HG03575 (cell line): ENCODE data around the gene MPIG6B.

Source experiments
- ATAC-seq: cut with Tn5 transposase; IDR thresholded peaks from one replicate; pipeline ENCODE4 v1.9.1; 2021; ENCODE audit not compliant: unreplicated experiment, insufficient number of reproducible peaks, low FRiP score; ENCODE audit errors: extremely low read depth

MPIG6B gene

DNA sequence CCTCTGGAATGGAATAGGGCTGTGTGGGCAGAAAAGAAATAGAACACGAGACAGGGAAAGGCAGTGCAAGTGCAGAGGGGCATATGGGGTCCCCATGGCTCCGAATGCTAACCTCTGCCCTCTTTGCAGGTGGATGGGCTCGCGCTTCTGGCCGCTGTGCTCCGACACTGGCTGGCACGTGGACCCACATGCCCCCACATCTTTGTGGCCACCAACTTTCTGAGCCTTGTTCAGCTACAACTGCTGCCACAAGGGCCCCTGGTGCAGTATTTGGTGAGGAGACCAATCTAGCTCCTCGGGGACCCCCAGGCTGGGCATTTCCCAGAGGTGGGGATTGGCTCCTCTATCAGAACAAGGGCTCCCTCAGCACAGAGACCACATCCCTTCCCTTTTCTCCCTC is 38.2 kb downstream of the MPIG6B start:
- no peak for ATAC-seq

- no peak for ATAC-seq
Observed at GRCh38 chr6:31762356-31762755, 39.2 kb downstream of the MPIG6B start, which contains the start of gene SAPCD1. TSS of gene SAPCD1 (plus strand) at chr6:31762656. CDS start at chr6:31763055, 399 bp downstream.

GRCh38 chr6:31762878-31763618 is 39.9 kb downstream of the MPIG6B start:
- no peak for ATAC-seq

GRCh38 chr6:31763619-31763940 is 40.4 kb downstream of the MPIG6B start:
- ATAC-seq: no peak

DNA sequence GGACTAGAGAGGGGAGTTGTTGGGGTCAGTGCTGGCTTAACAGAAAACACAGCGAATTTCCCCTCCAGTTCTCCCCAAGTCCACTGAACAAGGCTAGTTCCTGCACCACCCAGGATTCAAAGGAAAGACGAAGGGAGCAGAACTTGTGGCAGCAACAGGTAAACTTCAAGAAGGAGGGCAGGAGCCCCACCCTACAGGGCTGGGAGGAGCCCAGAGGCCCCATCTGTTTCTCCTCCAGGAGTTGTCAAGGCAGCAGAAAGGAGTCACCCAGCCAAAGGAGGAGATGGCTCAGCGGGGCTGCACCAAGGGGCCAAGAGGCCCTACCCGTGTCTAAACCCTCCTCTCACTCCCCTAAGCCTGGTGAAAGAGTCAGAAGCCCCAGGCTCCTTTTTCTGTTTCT is 41.0 kb downstream of the MPIG6B start:
- ATAC-seq: no peak

DNA sequence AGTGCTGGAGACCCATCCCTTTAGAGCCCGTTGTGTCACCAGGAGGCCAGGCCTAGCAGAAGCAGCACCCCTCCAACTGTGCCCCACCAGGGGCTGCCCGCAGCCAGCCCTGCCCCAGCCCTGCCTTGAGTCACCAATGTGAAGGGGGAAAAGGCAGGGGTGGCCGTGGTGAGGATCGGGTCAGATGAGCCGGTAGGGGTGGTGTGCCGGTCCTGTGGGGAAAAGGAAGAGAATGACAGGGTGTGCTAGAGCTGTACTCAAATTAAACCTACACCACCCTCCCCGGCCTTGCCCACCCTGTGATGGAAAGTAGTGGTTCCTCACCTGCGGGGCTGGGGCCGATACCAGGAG is 42.4 kb downstream of the MPIG6B start:
- no peak for ATAC-seq

GRCh38 chr6:31765910-31766794 is 43.0 kb downstream of the MPIG6B start:
- no peak for ATAC-seq

DNA sequence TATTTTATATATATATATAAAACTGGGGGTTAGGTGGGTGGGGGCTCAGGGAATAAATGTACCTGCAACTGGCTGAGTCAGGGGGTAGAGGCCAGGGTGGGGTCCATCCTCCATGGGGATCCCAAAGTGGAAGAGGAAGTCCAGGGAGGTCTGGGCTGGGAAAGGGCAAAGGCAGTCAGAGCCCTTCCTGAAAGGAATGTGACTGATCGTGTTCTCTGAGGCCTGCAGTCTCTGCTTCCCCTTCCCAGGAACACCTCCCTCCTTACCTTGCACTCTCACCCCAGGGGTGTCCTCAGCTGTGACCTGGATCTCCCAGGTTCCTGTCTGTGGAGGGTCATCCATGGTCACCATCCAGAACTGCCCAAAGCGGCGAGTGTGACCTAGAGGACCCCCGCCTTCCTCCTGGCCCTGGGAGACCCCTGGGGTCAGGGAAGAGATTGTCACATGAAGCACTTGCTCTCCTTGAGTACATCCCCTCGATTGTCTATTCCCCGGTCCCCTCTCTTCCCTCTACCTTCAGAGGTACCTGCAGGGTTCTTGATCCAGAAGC is 44.0 kb downstream of the MPIG6B start:
- ATAC-seq: no peak

GRCh38 chr6:31768363-31769257 is 45.4 kb downstream of the MPIG6B start:
- no peak for ATAC-seq

- no peak for ATAC-seq
Observed at GRCh38 chr6:31769684-31770371, 46.7 kb downstream of the MPIG6B start.

GRCh38 chr6:31770860-31771259 is 47.7 kb downstream of the MPIG6B start:
- ATAC-seq: no peak

GRCh38 chr6:31771992-31772358 is 48.8 kb downstream of the MPIG6B start:
- ATAC-seq: no peak

DNA sequence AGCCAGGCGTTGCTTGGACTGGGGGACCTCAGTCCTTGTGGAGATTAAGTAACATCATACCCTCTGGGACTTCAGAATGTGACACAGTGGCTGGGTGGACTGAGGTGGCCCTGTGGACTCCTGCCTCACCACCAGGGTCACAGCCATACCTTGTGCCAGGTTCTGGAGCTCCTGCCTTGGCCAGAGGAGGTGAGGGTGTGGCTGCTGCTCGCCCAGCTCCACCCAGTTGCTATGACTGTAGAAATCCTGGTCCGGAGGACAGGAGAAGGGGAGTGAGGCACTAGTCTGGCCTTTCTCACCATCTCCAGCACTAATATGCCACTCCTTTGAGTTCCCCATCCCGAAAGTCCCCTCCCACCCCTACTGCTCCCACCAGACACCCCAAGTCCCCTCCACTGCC is 52.0 kb downstream of the MPIG6B start:
- no peak for ATAC-seq

DNA sequence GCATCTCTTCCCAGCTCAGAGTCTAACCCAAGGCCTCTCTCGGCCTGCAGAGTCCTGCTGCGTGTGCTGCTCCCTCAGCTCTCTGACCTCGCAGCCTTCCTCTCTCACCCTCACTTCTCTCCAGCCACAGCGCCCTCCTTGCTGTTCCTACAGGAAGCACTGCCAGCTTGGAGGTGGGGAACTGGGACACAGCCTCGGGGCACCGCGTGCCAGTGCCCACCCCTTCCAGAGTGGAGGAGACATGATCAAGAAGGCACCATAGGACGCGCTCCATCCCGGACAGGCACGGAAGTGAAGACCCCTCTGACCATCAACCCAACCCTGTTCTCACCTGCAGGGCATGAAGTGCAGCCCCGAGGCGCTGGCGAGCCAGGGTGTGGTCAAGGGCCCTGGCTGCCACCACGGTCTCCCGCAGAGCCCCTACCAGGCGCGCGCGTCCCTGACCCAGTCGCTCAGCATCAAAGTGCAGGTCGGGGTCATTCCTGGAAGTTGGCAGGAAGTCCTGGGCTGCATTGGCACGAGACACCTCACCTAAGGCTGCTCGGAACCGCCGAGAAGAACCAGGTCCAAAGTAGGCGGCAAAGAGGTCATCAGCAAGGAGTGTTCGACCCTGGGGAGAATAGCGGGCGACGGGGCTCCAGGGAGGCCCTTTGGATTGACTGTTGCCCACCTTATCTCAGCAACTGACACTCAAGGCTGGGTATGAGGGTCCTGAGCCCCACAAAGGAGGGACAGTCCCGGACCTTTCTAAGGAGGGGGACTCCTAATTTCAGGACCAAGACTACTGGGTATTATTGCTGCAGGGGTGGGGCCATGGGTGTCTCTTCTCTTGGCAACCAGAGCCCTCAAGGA is 52.7 kb downstream of the MPIG6B start:
- no peak for ATAC-seq
